ENCODE results near the gene EPHB1.
"Not testable (repeated sequence)": the region's sequence is repeated elsewhere in the genome, so short reads cannot be mapped to it uniquely, and the experiment has no call there.

The EPHB1 gene

DNA sequence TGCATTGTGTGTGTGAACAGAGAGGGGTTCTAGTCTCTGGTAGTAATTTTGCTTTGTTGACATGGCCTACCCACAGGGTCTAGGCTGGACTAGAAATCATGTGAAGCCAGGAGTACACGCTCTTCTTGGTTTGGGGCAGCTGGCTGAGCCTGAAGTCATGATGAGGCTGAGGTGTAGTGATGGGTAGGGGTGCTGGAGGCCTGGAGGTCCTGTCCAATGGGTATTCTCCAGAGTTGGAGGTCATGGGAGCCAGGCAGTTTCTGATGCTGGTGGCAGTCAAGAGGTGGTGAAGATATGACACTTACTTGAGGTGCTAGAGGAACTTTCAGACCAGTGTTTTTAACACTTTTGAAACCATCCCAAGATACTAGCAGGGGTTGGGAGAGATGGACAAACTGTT is 18.5 kb upstream of the EPHB1 start:
- no peak for DNase-seq (ENCODE audit: low read depth in 1 of 2, low spot score in 1 of 2)

DNA sequence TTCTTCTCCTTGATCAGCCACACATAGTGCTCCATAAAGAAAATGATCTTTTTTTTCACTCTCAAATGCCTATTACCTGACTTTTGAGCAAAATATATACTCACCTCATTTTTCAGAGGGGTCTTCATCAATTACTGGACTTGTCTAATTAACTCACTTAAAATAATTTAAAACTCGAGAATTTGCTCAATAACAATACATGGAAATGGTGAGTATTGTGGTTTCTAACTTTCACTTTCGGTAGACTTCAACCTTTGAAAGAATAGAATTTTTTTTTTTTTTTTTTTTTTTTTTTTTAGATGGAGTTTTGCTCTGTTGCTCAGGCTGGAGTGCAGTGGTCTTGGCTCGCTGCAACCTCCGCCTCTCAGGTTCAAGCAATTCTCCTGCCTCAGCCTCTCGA is 17.7 kb upstream of the EPHB1 start:
- DNase-seq (ENCODE audit: low read depth in 1 of 2, low spot score in 1 of 2) = no peak

DNA sequence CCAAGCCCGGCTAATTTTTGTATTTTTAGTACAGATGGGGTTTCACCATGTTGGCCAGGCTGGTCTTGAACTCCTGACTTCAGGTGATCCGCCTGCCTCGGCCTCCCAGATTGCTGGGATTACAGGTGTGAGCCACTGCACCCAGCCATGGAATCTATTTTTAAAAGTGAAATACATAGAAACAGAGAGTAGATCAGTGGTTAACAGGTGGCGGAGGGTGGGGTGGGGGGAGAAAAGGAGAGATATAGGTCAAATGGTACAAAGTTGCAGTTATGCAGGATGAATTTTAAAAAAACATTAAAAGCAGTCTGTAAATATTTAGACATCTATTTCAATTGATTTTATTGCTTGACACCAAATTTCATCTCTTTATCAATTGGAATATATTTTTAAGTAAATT is 6.8 kb upstream of the EPHB1 start:
- not testable (repeated sequence) for DNase-seq (ENCODE audit: low read depth in 1 of 2, low spot score in 1 of 2)

DNA sequence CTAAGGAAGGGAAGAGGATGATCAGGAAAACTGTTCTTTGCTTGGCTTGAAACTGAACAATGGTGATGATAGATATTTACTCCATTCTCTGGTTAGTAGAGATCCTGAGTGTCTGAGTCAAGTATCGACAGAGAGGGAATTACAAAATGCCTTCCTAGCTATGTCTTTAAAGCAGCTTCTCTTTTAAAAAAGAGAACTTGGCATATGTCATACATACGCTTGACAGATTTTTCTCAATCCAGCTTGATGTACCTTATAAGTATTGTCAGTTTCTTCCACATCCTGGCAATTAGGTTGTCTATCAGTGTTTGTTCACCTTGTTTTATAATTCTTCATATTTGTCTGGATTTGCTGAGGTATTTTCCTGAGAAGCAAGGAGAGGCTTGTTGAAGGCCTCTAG is 5.0 kb upstream of the EPHB1 start:
- DNase-seq (ENCODE audit: low read depth in 1 of 2, low spot score in 1 of 2) = no peak

DNA sequence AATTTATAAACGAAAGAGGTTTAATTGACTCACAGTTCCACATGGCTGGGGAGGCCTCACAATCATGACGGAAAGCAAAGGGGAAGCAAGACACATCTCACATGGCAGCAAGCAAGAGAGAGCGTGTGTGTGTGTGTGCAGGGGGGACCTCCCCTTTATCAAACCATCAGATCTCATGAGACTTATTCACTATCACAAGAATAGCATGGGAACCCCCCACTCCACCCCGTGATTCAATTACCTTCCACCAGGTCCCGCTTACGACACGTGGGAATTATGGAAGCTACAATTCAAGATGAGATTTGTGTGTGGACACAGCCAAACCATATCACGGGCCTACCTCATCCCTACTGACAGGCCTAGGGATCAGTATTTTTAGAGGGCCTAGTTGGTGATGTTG is 3.1 kb upstream of the EPHB1 start:
- DNase-seq (ENCODE audit: low read depth in 1 of 2, low spot score in 1 of 2) = no peak

DNA sequence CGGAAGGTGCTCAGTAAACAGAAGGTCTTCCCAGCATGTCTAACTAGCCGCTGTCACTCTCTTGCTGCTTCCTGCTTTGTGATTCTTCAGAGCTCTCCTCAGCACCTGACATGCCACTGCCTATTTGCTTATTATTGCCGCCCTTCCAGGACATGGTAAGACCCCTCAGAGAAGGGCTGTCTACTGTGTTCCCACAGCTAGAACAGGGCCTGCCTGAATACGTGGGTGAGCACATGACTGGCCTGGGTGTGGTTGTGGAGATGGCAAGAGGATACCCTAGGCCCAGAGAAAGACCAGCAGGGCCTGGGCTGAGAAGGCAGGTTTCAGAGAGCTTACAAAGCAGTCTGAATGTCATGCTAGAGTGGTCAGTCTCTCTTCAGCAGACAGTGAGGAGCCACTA is 2.4 kb upstream of the EPHB1 start:
- DNase-seq (ENCODE audit: low read depth in 1 of 2, low spot score in 1 of 2) = no peak

DNA sequence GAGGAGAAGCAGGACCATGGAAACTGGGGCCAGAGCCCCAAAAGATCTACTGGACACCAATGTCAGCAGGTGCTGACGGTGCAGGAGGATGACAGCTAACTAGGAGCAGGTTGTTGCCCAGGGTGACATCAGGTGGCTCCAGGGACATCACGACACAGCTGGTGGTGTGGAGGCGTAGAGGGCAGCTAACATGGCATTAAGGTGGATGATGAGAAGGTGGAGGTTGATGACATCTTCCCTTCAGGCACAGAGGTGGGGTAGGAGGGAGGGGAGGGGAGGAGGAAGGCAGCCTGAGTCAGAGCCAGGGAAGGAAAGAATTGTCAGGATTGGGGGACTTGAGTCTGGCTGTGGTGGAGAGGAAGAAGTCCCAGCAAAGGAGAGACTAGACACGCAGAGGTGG is 1.5 kb upstream of the EPHB1 start:
- no peak for DNase-seq (ENCODE audit: low read depth in 1 of 2, low spot score in 1 of 2)

DNA sequence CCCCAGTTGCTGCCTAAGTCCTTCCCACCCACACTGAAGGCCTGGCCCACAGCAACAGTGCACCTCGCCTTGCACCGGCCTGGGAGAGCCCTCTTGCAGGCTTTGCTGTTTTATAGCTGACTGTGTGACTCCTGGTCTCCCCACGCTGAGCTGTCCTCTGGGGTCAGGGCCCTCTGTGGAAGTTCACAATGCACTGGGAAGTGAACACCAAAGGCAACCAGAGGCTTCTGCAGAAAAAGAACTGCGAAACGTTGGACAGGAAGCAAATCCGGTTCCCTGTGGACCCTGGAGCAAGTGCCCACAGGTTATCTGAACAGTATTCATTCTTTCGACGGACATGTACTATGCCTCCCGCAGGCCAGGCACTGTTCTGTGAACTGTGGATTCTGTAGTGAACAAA is 737 bp upstream of the EPHB1 start:
- DNase-seq (ENCODE audit: low read depth in 1 of 2, low spot score in 1 of 2) = no peak

DNA sequence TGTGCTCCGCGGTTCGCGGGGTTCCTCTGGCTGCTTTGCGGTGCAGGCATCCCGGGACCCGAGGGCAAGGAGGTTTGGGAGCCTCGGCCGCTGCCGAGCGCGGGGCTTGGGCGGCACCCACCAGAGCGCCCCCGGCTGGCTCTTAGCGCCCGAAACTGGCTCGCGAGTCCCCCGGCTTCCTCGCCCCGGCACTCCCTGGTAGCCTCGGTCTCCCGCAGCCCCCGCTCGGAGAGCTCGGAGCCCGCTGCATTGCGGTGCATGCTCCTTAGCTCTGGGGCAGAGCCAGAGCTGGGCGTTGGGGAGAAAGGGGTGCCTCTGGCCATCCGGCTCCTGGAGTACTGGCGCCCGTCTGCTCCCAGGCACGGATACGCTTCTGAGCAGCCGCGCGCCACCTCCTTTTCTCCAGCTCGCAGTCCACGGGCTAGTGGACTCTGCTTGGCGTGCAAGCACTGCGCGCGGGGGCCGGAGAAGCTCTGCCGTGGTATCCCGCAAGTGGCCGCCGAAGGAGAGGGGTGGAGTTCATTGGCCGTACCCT is 753 bp downstream of the EPHB1 start:
- DNase-seq (ENCODE audit: low read depth in 1 of 2, low spot score in 1 of 2) = no peak

DNA sequence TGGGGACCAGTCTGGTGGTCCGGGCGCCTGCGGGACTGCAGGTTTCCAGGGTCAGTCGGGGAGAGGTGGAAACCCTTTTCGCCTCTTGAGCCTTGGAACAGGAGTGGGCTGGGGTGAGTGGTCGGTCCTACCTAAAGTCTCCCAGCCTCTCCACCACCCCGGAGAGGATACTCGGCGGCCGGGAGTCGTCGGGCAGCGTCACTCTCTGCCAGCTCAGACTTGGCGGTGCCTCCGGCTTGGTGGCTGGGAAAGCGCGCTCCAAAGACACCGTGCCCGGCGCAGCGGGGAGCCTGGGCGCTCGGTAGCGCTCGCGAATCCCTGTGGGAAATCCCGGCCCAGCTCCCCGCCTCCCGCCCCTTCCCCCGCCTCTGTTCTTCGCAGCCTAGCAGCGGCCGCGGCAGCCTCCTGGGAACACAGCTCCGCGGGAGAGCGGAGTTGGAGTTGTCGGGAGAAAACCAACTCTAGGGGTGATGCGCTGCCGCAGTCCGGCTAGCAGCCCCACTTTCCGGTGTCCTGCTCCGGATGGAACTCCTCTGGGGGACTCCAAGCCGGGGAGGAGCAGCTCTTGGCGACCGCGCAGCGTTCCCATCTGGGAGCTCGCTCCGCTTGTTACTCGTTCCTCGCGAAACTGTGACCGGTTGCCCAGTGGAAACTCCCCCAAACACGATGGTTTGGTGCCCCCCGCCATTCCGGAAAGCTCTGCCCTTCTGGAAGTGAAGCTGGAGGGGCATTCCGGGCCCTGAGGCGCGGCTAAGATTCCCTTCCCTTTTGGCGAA is 1.4 kb downstream of the EPHB1 start:
- DNase-seq (ENCODE audit: low read depth in 1 of 2, low spot score in 1 of 2) = no peak

DNA sequence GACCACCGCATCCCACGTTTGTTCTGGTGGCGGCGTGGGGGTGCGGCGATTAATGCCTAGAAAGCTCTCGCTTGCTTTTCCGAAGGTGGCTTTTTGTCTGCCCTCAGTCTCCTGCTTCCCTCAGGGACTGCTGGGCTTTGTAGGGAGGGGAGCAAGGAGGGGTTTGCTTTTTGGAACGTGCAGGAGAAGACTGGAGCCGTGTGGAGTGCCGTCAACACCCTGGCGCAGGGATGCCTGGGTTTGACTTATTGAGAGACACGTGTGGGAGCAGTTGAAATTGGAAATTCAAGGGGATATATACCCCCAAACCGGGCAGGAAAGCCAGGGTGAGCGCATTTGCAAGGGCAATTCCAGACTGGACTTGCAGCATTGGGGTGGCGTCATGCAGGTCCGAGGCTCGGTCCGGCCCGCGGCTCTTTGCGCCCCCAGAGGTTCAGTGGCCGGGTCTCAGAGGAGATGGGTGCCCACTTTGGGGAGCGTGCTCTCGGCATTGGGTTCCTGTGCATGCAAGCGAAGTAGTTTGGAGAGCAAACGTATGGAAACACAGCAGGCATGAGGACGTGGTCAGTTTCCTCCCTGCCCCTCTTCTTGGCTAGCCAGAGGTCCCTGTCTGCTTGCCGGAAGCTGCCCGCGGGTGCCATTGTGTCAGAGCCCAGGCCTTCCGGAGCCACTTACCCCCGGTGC is 2.1 kb downstream of the EPHB1 start:
- DNase-seq (ENCODE audit: low read depth in 1 of 2, low spot score in 1 of 2) = no peak

DNA sequence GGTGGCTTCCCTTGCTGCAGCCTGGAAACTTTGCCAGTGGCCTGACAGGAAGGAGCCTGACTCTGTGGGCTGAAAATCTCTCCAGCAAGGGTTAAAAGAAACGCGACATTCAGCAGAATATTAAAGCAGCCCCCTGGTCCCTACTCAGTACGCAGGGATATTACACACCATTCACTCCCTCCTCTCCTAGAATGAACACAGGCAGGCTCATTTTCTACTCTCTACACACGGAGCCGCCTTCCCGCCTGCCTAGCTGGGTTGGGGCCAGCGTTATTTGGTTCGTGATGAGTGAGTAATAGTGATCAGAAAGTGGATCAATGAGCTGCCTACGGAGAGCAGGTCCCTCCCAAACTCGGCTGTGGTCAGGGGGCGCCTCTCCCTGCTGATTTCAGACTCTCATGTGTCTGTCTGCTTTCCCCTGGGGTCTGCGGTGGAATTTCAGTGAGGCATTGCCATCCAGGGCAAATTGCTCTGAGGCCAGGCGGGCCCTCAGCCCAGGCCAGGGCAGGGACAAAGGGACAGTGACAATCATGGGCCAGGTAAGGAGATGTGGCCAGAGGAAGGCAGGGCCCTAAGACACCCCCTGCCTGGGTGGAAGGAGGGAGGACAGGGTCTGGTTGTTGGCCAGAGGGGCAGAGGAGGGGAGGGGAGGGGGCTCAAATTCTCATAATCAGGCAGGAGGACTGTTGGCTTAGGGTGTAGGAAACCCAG is 2.8 kb downstream of the EPHB1 start:
- no peak for DNase-seq (ENCODE audit: low read depth in 1 of 2, low spot score in 1 of 2)

DNA sequence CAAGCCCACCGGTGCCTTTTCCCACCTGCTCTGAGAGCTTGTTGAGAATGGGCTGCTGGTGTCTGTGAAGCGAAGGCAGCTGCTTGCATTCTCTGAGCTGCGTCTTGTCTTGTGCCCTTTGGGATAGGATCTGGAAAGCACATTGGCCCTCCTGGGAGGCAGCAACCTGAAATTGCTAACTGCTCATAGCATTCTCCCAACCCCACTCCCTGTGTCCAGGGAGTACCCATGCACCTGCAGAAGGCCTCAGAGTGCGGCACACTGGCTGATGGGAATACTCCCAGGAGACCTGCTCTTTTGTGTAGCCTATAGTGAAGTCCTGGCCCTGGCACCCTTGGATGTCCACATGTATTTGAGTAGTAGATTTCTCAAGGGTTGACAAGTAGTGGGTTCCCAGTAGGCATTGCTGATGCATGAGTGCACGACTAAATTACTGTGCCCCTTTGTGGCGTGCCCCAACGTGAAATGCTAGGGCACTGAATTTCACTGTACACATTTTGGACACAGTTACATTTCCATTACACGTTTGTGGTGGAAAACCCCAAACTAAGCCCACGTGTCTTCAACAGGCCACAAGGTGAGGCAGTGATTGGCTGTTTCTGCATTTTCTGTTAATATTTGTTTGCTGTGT is 3.7 kb downstream of the EPHB1 start:
- DNase-seq (ENCODE audit: low read depth in 1 of 2, low spot score in 1 of 2) = no peak

DNA sequence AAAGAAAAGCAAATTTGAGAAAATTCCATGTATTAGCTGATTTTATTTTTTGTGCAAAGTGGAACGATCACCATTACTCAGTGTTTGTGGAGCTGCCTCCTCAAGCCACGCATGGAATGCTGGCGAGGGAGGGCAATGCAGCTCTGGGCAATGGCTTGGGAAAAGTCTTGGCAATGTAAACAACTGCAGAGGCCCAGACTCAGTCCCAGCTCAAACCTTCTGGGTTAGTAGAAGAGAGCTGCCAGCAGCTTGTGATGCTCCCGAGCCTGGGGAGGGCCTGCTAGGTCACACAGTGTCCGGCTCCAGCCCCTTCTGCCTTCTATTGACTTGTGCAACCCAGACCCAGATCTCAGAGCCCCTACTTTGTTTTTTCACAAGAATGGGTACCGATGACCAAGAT is 4.3 kb downstream of the EPHB1 start:
- no peak for DNase-seq (ENCODE audit: low read depth in 1 of 2, low spot score in 1 of 2)

DNA sequence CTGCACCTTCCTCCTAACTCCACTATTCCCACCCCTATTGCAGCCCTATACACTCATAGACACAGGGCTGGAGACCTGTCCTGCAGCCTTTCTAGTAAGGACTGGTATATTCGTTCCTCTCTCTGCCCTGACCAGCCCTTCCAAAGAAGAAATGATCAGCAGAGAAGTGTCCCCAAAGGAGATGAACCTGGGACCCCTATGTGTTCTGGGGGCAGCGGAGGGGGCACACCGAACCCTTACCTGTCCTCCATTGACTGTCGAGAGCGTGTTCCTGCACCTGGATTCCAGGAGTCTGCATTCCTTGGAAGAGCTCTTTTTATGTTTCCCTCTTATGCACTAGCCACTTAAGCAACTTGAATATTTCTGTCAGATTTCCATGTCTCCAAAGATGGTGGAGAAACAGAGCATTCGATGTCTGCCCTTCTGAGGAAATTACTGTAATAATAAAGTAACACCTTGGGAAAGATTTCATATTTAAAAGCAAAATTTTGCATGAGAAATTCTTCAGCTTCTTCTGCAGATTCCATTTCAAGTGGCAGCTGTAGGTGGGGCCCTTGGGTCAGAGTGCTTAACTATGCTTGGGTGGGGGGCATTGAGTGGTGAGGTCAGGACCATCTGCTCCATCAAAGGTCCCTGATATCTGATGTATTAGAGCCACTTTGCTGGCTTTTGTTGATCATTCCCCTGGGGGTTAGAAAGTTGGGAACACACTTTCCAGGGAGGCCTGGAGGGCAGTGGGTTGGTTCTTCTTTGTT is 6.3 kb downstream of the EPHB1 start:
- DNase-seq (ENCODE audit: low read depth in 1 of 2, low spot score in 1 of 2) = no peak

DNA sequence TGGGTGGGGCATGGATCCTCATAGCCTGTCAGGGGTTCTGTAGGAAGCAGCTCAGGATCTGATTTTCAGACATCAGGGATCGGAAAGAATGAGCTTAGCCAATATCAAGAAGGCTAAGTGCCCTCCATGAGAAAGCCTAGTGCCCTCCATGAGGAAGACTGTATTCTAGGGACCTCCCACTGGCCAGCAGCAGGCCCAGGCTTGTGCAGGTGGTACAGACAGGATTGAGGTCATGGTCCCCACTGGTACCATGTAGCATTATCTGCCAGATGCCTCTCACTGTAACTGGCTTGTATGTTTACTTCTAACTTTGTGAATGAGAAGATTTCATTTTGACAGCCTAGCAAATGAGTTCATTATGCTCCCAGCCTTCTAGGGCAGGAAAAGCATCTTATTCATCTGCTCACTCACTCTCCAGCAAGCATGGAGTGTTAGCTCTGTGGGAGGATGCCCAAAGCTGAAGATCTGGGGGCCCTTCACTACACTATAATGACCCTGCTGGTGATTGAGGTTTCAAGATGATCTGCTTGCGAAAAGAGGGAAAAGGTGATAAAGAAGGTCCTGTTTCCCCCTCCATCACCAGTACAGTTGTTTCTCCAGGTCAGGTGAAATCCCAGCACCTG is 7.5 kb downstream of the EPHB1 start:
- no peak for DNase-seq (ENCODE audit: low read depth in 1 of 2, low spot score in 1 of 2)

DNA sequence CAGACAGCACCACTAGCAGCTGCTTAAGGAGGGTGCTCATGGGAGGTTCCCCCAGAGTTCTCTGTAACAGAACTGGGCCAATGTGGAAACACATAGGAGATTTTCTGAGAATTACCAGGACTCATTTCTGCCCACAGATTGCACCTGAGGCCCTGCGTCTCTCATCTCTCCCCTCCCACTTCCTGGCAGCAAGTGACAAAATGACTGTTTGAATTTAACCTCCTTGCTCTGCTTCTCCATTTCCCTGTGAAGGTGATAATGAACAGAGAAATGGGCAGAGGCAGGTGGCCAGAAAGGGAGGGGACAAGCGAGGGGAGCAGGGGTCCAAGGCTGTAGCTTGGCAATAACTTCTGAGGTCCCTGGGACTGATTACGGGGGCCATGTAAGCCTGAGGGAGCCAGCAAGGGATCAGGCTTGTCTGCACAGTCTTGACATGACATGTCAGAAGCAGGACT is 8.0 kb downstream of the EPHB1 start:
- no peak for DNase-seq (ENCODE audit: low read depth in 1 of 2, low spot score in 1 of 2)

DNA sequence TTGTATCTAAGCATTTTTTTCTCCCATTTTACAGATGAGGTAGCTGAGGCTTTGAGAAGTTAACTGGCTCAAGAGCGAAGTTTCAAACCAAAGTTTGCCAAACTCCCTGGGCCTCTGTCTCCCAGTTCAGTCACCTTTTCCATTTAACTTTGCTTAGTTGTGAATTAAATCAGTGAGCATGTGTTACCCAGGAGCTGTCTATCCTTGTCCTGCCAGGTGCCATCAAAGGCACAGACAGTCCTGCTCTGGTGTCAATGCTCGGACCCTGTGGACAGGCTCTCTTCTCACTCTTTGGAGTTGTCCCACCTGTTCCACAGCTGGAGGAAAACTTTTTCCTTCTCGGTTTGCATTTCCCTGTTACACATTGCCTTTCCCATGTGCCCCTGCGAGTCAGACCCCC is 8.6 kb downstream of the EPHB1 start:
- DNase-seq (ENCODE audit: low read depth in 1 of 2, low spot score in 1 of 2) = no peak

DNA sequence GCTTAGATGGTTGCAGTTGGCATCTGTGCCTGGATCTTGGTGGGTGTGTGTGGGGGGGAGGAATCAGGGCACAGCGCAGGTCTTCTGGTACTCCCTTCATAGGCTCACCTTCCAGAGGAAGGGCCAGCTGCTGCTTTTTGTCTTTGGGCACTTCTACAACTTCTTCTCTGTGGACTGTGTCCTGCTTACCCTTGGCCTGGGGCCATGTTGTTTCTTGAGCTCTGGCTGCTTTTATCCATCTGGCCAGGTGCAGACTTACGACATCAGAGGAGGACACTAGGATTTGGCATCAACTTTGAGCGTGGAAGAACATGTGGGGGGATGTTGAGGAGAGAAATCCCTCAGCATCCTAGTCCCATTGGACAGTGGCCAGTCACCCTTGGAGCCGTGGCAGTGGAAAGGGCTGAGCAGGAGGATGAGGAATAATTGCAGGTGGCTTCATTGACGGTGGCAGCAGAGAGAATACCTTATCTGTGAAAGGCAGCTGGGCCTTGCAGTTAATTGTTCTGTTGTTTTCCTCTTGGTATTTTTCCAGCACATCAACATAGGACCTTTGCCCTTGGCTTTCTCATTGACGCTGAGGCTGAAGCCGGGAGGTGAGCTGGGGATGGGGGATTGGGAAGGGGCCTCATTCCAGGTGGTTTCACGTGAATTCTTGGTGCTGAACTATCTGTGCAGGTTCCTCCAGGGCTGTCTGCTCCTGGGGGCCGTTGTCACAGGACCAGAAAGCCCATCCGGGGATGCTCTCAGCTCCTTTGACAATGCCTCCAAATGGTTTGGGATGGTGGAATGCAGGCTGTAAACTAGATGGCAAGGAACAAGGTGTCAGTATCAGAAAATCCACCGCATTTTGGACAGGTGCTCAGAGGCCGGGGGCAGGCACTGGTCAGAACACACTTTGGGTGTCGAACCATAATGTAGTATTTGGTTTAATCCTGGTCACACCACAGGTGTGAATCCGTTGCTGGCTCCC is 9.7 kb downstream of the EPHB1 start:
- no peak for DNase-seq (ENCODE audit: low read depth in 1 of 2, low spot score in 1 of 2)
